ENCODE results near the gene ITPR2.

DNA sequence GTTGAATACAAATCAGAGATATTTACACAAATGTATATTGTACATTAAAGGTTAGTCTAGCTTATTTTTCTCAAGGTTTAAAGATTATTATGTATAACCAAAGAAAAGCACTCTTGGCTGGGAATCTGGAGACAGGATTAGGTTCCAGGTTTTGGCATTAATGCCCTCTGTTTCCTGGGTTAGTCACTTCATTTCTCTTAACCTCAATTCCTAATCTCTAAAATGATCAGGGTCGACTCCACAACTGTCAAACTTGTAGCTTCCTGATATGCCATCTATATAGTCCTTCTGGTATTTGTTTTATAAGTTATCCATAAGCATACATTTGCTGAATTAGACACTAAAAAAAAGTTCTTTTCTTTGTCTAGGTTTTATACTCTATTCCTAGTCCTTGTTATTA, 2.6 kb downstream of the ITPR2 start:
- TF ChIP-seq POLR2A (IDR thresholded peaks at IDR 0.05; ENCODE audit: low read depth, low read length) (no peak), SPI1 (IDR thresholded peaks at IDR 0.05; ENCODE audit: low read depth, low read length) (no peak), POLR2AphosphoS5 (IDR thresholded peaks at IDR 0.05; ENCODE audit: low read depth, low read length) (no peak), TAF1 (IDR thresholded peaks at IDR 0.05; ENCODE audit: low read depth, low read length) (no peak), PAX5 (IDR thresholded peaks at IDR 0.05; ENCODE audit: insufficient read depth, low read length, severe bottlenecking) (no peak)

All from GM12891 (cell line).